HepG2 (cell line): ENCODE results near the gene VPS11. TPM values are rescaled to one million over a fixed set of nuclear protein-coding genes. Genes with fewer than 3 reads are reported as not detected.

Experiments
- CEBPB ChIP-seq: IDR thresholded peaks from 2 replicates; pipeline ENCODE4 v1.6.1; 2011; ENCODE audit warnings: low read depth, low read length, improper control_type of control experiment, borderline replicate concordance
- EZH2 ChIP-seq: conservative IDR thresholded peaks from 2 replicates; pipeline ENCODE4 v1.6.1; 2012; ENCODE audit warnings: mild to moderate bottlenecking, low read depth, low read length, moderate library complexity
- HHEX ChIP-seq: IDR thresholded peaks from 2 replicates; pipeline ENCODE4 v1.6.1; 2016; ENCODE audit warnings: control low read depth
- HNRNPUL1 ChIP-seq: fragments of 200-400 bp; formaldehyde crosslinking; IDR thresholded peaks from 2 replicates; pipeline ENCODE4 v1.6.1; 2017; ENCODE audit warnings: low read depth, mild to moderate bottlenecking, low read length, moderate library complexity
- IRX3 ChIP-seq: sonication (generic); formaldehyde crosslinking; IDR thresholded peaks from 2 replicates; pipeline ENCODE4 v1.8.1; 2023; ENCODE audit warnings: mild to moderate bottlenecking, low read depth, missing genetic modification reagents, borderline replicate concordance
- ISX ChIP-seq: sonication (generic); formaldehyde crosslinking; conservative IDR thresholded peaks from 2 replicates; pipeline ENCODE4 v1.5.0; 2020; ENCODE audit warnings: missing genetic modification reagents
- JDP2 ChIP-seq: sonication (generic); formaldehyde crosslinking; IDR thresholded peaks from 2 replicates; pipeline ENCODE4 v1.8.1; 2022; ENCODE audit warnings: missing genetic modification reagents, borderline replicate concordance
- JUNB ChIP-seq: sonication (generic); formaldehyde crosslinking; IDR thresholded peaks from 2 replicates; pipeline ENCODE4 v1.8.0; 2022; ENCODE audit warnings: missing genetic modification reagents, mild to moderate bottlenecking, borderline replicate concordance
- MYC ChIP-seq: sonication (generic); formaldehyde crosslinking; IDR thresholded peaks from 2 replicates; pipeline ENCODE4 v1.9.0; 2021; ENCODE audit warnings: missing genetic modification reagents, borderline replicate concordance
- NR2F6 ChIP-seq, 2 experiments: IDR thresholded peaks; 2 replicates each; pipeline ENCODE4 v1.6.1; 2016; ENCODE audit warnings: antibody characterized with exemption in 1 of 2, mild to moderate bottlenecking in 1 of 2
- RFX3 ChIP-seq: IDR thresholded peaks from 2 replicates; pipeline ENCODE4 v1.6.1; 2016; ENCODE audit warnings: missing biosample characterization, missing genetic modification reagents
- SIX1 ChIP-seq: sonication (generic); formaldehyde crosslinking; IDR thresholded peaks from 2 replicates; pipeline ENCODE4 v1.4.0; 2020; ENCODE audit warnings: missing genetic modification reagents, borderline replicate concordance
- SMAD1 ChIP-seq: sonication (generic); formaldehyde crosslinking; IDR thresholded peaks from 2 replicates; pipeline ENCODE4 v1.4.0; 2020; ENCODE audit warnings: missing genetic modification reagents, low read depth, mild to moderate bottlenecking, borderline replicate concordance
- SNAI1 ChIP-seq: sonication (generic); formaldehyde crosslinking; IDR thresholded peaks from 2 replicates; pipeline ENCODE4 v1.5.0; 2020; ENCODE audit warnings: mild to moderate bottlenecking, missing genetic modification reagents, borderline replicate concordance
- SP1 ChIP-seq, 2 experiments: fragments of 450-650 bp in 1 of 2; sonication (generic) in 1 of 2; formaldehyde crosslinking in 1 of 2; IDR thresholded peaks; 2 replicates each; pipeline versions ENCODE4 v1.4.0 to v1.6.1; 2016 to 2020; ENCODE audit warnings: missing genetic modification reagents in 1 of 2
- SSRP1 ChIP-seq: IDR thresholded peaks from 2 replicates; pipeline ENCODE4 v1.6.1; 2016; ENCODE audit warnings: control low read depth
- TSC22D2 ChIP-seq: sonication (generic); formaldehyde crosslinking; IDR thresholded peaks from 2 replicates; pipeline ENCODE4 v1.5.1; 2020; ENCODE audit warnings: missing genetic modification reagents, mild to moderate bottlenecking, borderline replicate concordance
- ZFP37 ChIP-seq: sonication (generic); formaldehyde crosslinking; IDR thresholded peaks from 2 replicates; pipeline ENCODE4 v1.4.0; 2020; ENCODE audit warnings: missing genetic modification reagents, borderline replicate concordance
- ZNF430 ChIP-seq: sonication (generic); formaldehyde crosslinking; IDR thresholded peaks from 2 replicates; pipeline ENCODE4 v1.9.0; 2021; ENCODE audit warnings: mild to moderate bottlenecking, missing genetic modification reagents
- ZNF709 ChIP-seq: sonication (generic); formaldehyde crosslinking; IDR thresholded peaks from 2 replicates; pipeline ENCODE4 v1.5.0; 2020; ENCODE audit warnings: mild to moderate bottlenecking, missing genetic modification reagents
- ZNF761 ChIP-seq: sonication (generic); formaldehyde crosslinking; conservative IDR thresholded peaks from 2 replicates; pipeline ENCODE4 v1.4.0; 2020; ENCODE audit warnings: mild to moderate bottlenecking, missing genetic modification reagents
- ZSCAN30 ChIP-seq: sonication (generic); formaldehyde crosslinking; IDR thresholded peaks from 2 replicates; pipeline ENCODE4 v1.5.0; 2020; ENCODE audit warnings: mild to moderate bottlenecking, missing genetic modification reagents
- polyA plus RNA-seq, 8 experiments: library from polyadenylated mRNA; depleted of rRNA in 3 of 8; stranded (reverse) in 7 of 8; unstranded in 1 of 8; fragments of >200 nt; fragmentation: Illumina TruSeq in 4 of 8; extraction: Trizol in 4 of 8; gene quantifications; 2 replicates each; pipeline versions ENCODE4 v1.2.1 to v1.2.3, GENCODE V29; 2011 to 2016; ENCODE audit warnings: low read depth in 4 of 8, missing spikeins in 1 of 8, mixed read lengths in 1 of 8; ENCODE audit not compliant: insufficient read depth in 1 of 8
- total RNA-seq, 5 experiments: library from RNA; depleted of rRNA; stranded (reverse); fragments of >200 nt; fragmentation: Illumina TruSeq; extraction: Trizol; gene quantifications; 2 replicates each; pipeline ENCODE4 v1.2.3, GENCODE V29; 2016; ENCODE audit warnings: low read depth in 1 of 5
- TF ChIP-seq, protein P1 (sequence below): sonication (generic); formaldehyde crosslinking; conservative IDR thresholded peaks from 2 replicates; pipeline ENCODE4 v1.8.0; 2022; ENCODE audit warnings: missing genetic modification reagents
- TF ChIP-seq, protein P2 (sequence below): sonication (generic); formaldehyde crosslinking; IDR thresholded peaks from 2 replicates; pipeline ENCODE4 v1.4.0; 2020; ENCODE audit warnings: mild to moderate bottlenecking, missing genetic modification reagents
- TF ChIP-seq, protein P3 (sequence below): sonication (generic); formaldehyde crosslinking; IDR thresholded peaks from 2 replicates; pipeline ENCODE4 v1.8.1; 2023; ENCODE audit warnings: missing genetic modification reagents, inconsistent platforms, borderline replicate concordance
- TF ChIP-seq, protein P4 (sequence below): sonication (generic); formaldehyde crosslinking; IDR thresholded peaks from 2 replicates; pipeline ENCODE4 v1.4.0; 2020; ENCODE audit warnings: mild to moderate bottlenecking, missing genetic modification reagents
- TF ChIP-seq, protein P5 (sequence below): IDR thresholded peaks from 2 replicates; pipeline ENCODE4 v1.6.1; 2018; ENCODE audit warnings: missing genetic modification reagents, mild to moderate bottlenecking, missing compliant biosample characterization

Gene VPS11
- total and polyA plus RNA-seq, 2 of the 13 experiments (the other 11 are each of a cell fraction or from before 2014, with no cell fraction given) = 13.7 to 21.6 TPM

DNA sequence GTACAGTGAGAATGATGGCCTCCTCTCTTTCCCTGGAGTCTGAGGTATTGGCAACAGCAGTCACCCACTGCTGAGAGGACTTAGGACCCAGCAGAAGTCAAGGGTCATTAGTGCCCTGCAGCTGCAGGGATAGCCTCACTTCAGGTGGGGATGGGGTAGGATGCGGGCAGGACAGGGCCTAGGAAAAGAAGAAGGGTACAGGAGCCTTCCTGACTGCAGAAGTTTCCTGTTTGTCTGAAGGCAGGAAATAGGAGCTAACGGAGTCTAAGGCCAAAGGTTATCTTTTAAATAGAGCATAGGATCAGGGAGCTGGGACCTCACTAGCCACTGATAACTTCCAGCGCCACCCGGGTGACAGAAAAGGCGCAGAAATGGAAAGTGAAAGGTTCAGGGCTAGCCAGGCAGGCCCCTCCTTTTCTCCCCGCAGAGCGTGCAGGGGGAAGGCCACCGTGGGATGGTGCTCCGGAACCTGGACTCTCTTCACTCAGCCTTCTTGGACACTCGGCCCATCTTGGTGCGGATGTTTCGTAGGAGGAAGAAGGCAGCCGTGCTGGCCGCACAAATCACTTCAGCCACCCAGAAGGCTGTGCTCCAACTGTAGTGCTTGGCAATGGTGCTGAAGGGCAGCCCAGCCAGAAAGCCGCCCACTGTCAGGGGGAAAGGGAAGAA lies 43.1 kb upstream of the VPS11 start (continued):
- TF ChIP-seq JDP2 (CRISPR knock-in tag) (no peak), SIX1 (no peak), TSC22D2 (no peak), ZSCAN30 (no peak), HNRNPUL1 (no peak), ZNF709 (no peak), SNAI1 (CRISPR knock-in tag) (no peak), ZFP37 (CRISPR knock-in tag) (no peak), ZNF761 (CRISPR knock-in tag) (no peak), HHEX (CRISPR knock-in tag) (no peak), ZNF430 (CRISPR knock-in tag) (no peak), ISX (CRISPR knock-in tag) (no peak), SSRP1 (CRISPR knock-in tag) (peak; percentile 70; the same call in 1 of the 2 replicates), CEBPB (no peak), EZH2 (no peak), SMAD1 (CRISPR knock-in tag) (no peak), MYC (CRISPR knock-in tag) (peak; percentile 41; the same call in 1 of the 2 replicates), SP1 (IDR thresholded peaks at IDR 0.05) (no peak), SP1 (CRISPR knock-in tag; IDR thresholded peaks at IDR 0.05) (no peak), RFX3 (CRISPR knock-in tag) (no peak), IRX3 (CRISPR knock-in tag) (no peak), NR2F6 (IDR thresholded peaks at IDR 0.05) (peak; percentile 81), NR2F6 (CRISPR knock-in tag; IDR thresholded peaks at IDR 0.05) (peak; percentile 82), JUNB (CRISPR knock-in tag) (no peak)
- TF ChIP-seq, protein P1, sequence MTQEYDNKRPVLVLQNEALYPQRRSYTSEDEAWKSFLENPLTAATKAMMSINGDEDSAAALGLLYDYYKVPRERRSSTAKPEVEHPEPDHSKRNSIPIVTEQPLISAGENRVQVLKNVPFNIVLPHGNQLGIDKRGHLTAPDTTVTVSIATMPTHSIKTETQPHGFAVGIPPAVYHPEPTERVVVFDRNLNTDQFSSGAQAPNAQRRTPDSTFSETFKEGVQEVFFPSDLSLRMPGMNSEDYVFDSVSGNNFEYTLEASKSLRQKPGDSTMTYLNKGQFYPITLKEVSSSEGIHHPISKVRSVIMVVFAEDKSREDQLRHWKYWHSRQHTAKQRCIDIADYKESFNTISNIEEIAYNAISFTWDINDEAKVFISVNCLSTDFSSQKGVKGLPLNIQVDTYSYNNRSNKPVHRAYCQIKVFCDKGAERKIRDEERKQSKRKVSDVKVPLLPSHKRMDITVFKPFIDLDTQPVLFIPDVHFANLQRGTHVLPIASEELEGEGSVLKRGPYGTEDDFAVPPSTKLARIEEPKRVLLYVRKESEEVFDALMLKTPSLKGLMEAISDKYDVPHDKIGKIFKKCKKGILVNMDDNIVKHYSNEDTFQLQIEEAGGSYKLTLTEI (CRISPR knock-in tag) = no peak
- TF ChIP-seq, protein P2, sequence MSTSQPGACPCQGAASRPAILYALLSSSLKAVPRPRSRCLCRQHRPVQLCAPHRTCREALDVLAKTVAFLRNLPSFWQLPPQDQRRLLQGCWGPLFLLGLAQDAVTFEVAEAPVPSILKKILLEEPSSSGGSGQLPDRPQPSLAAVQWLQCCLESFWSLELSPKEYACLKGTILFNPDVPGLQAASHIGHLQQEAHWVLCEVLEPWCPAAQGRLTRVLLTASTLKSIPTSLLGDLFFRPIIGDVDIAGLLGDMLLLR (CRISPR knock-in tag) = no peak
- TF ChIP-seq, protein P3, sequence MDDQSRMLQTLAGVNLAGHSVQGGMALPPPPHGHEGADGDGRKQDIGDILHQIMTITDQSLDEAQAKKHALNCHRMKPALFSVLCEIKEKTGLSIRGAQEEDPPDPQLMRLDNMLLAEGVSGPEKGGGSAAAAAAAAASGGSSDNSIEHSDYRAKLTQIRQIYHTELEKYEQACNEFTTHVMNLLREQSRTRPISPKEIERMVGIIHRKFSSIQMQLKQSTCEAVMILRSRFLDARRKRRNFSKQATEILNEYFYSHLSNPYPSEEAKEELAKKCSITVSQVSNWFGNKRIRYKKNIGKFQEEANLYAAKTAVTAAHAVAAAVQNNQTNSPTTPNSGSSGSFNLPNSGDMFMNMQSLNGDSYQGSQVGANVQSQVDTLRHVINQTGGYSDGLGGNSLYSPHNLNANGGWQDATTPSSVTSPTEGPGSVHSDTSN (CRISPR knock-in tag) = no peak
- TF ChIP-seq, protein P4, sequence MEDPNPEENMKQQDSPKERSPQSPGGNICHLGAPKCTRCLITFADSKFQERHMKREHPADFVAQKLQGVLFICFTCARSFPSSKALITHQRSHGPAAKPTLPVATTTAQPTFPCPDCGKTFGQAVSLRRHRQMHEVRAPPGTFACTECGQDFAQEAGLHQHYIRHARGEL (CRISPR knock-in tag) = no peak
- TF ChIP-seq, protein P5, sequence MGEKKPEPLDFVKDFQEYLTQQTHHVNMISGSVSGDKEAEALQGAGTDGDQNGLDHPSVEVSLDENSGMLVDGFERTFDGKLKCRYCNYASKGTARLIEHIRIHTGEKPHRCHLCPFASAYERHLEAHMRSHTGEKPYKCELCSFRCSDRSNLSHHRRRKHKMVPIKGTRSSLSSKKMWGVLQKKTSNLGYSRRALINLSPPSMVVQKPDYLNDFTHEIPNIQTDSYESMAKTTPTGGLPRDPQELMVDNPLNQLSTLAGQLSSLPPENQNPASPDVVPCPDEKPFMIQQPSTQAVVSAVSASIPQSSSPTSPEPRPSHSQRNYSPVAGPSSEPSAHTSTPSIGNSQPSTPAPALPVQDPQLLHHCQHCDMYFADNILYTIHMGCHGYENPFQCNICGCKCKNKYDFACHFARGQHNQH (CRISPR knock-in tag) = 0 out of 2 replicates have a peak, but pooled peaks have one; percentile 36
